GM18868 (cell line): ENCODE data around the gene ATG2A.
"Not testable (repeated sequence)": the region's sequence is repeated elsewhere in the genome, so short reads cannot be mapped to it uniquely, and the experiment has no call there.

Experiments used
- ATAC-seq: cut with Tn5 transposase; IDR thresholded peaks from one replicate; pipeline ENCODE4 v1.9.1; 2021; ENCODE audit warnings: mild to moderate bottlenecking, moderate library complexity; ENCODE audit not compliant: unreplicated experiment

ATG2A gene

GRCh38 chr11:64858467-64859263 lies 58.3 kb downstream of the ATG2A start:
- peak; percentile 22 for ATAC-seq

GRCh38 chr11:64857485-64857884 lies 59.5 kb downstream of the ATG2A start:
- no peak for ATAC-seq

DNA sequence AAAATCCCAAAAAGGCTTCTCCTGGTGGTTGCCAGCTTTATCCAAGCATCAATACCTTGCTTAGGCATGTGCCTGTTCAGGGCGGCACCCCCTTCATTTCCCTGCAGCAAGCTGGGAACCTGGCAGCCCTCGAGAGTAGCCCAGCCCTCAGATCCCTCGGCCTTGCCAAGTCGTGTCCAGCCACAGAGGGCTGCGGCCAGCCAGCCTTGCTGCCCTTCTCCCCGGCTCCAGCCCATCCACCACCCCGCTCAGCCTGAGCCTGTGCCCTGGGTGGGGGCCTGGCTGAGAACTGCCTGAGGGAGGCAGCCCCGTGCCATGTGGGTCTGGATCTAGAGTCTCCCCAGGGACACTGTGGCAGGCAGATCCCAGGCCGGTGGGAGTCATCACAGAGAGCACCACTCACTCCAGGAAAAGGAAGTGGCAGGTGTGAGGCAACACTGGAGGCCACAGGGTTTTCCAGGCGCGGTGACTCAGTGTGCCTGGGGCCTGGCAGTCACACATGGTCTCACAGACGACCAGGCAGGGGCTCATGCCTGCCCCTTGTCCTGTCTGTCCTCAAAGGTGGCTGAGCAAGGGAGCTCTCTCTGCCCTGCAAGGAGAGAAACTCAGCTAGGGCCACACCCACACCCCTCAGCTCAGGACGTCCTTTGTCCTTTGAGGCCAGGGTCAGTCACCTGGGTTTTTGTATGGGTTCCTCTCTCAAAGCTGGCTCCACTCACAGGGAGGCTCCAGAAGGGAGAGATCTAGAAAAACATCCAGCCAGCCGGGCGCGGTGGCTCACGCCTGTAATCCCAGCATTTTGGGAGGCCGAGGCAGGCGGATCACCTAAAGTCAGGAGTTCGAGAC lies 60.4 kb downstream of the ATG2A start:
- no peak for ATAC-seq

DNA sequence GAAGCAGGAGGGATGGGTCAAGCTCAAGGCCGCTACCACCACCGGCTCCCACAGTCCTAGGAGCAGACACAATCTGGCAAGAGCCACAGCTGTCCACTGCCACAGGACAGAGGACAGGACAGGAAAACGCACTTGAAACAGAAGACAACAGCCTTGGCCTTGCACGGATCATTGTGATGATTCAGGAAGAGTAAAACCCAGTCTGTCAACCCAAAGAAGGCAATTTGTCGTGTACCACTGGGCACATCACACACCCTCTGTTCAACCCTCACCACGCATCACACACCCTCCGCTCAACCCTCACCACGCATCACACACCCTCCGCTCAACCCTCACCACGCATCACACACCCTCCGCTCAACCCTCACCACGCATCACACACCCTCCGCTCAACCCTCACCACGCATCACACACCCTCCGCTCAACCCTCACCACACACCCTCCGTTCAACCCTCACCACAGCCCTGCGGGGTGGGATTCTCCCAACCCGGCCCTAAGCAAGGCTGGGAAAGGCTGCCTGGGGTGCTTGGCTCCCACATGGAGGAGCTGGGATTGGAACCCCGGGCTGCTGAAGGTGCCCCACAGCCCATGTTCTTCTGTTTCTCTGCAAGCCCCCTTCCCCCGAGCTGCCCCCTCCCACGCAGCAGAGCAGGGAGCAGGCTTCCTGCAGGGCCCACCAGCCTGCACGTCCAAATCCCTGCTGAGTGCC lies 61.3 kb downstream of the ATG2A start:
- no peak for ATAC-seq

- ATAC-seq = no peak
Observed at GRCh38 chr11:64854534-64855502, 62.2 kb downstream of the ATG2A start.

DNA sequence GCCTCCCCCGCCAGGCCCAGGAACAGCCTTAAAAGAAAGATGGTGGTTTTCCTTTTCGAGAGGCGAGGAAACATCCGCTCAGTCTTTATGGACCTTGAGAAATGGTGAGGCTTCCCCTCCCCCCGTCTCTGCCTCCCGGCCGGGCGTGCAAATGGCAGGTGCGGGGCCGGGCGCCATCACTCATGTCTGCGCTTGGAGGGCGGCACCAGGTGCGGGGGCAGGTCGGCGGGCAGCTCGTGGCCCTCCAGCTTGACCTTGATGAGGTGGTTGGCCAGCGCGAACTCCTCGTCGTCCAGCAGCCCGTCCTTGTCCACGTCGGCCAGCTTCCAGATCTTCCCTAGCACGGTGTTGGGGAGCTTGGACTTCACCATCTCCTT lies 62.9 kb downstream of the ATG2A start:
- ATAC-seq = no peak

- ATAC-seq = no peak
Observed at GRCh38 chr11:64853709-64854108, 63.3 kb downstream of the ATG2A start.

DNA sequence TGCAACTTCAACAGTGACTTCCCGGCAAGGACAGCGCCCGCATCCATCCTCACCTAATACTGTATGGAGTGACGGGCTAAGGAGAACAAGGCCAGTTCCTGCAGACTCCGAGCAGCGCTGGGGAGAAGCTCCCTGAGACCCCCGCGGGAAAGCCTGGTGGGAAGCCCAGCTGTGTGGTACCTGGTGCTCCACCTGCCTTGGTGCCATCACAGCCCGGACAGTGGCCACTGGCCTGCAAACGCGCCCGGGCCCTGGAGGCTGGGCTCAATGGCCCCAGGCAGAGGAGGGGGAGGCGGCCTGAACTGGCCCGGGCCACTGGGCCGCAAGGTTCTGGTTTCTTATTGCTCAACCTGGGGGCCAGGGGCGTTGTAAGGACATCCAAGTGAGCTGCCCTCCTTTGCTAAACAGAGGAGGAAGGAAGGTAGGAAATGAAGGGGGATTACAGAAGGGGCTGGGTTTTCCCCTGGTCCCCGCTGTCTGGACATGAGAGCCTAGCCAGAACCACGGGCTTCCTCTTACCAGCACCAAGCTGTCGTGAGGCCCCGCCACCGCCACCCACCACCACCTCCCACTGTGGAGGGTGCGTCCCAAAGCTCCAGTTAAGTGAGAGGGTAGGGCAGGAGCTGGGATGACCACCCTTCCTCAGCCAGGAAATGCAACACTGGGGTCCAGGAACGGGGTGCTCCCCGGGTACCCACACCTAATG lies 64.1 kb downstream of the ATG2A start:
- ATAC-seq = no peak

DNA sequence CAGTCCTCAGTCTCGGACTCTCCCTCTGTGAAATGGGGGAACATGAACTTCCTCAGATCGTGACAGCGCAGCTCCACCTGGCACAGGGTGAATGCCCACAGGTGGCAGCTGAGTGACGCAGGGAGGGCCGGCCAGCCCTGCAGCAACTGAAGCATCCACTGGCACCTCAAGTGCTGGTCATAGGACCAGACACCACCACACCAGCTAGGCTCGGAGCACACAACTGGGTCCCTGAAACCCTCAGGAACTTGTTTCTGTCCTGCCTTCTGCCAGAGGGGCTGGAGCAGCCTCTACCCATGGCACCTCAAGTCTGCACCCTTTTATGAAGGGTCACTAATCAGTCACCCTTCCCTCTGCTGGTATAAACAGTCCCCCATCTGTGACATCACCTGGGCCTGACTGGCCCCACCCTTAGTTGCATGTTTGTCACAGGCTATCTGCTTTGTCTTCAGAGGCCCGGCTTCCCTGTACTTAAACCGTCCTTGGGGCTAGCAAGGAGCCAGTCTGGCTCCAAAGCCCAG lies 65.1 kb downstream of the ATG2A start:
- peak; percentile 14 for ATAC-seq

- peak; percentile 55 for ATAC-seq
Observed at GRCh38 chr11:64850979-64851567, 65.9 kb downstream of the ATG2A start.

DNA sequence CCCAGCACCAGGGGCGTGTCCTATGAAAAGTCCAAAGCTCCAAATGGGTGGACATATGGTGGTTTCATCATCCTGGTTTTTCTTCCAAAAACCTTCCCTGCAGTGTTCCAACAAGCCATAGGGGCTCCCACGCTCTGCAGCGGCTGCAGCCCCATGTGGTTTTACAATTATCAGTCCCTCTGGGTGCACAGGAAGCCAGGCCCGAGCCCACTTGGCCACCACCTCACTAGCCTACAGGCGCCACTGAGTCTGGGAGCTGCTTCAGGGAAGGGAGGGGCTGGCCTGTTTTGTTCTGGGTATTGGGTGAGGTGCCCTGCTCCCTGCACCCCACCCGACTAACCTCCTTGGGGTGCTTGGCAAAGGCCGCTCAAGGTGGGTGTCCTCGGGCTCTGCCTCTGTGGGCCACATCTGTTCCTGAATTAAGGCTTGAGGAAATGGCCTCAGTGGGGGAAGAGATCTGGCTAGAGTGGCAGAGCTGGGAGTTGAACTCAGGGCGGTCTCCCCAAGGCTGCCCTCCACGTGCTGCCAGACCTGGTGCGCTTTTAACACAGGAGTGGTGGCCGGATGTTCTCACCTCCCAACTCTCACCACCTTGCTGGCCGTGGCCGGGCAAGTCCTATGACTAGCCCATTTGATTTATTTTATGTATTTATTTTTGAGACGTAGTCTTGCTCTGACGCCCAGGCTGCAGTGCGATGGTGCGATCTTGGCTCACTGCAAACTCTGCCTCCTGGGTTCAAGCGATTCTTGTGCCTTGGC lies 67.2 kb downstream of the ATG2A start:
- no peak for ATAC-seq

DNA sequence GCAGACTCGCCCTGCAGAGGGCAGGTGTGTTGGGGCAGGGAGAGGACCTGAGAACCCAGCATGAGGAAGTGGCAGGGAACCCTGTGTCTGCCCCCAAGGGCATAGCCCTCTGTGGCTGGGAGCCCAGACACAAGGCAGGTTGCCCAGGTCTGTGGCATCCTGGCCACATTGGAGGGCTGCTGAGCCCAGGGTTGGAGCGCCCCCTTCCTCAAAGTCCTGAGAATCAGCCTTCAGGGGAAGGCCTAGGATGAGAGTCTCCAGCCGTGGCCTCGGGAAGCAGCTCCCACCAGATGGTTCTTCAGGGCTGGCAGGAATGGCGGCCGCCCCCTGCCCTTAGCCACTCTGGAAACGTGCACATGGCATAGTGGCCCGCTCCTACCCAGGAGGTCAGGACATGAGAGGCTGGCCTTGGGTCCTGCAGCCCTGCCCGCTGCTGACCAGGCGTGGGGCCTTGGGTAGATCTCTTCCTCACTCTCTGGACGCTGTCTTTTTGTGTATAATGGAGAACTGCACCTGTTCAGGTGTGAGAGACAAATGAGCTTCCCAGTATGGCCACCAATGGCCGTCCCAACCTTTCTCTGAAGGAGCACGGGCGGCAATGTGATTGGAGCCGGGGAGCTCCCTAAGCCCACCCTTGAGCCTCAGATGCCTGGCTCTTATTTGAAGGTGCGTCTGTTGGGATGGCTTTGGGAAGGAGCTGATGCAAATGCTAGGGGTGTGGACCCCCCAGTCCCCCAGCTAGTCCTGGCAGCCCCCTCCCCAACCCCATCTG lies 68.0 kb downstream of the ATG2A start:
- no peak for ATAC-seq

- no peak for ATAC-seq
Observed at GRCh38 chr11:64848214-64848825, 68.7 kb downstream of the ATG2A start.

DNA sequence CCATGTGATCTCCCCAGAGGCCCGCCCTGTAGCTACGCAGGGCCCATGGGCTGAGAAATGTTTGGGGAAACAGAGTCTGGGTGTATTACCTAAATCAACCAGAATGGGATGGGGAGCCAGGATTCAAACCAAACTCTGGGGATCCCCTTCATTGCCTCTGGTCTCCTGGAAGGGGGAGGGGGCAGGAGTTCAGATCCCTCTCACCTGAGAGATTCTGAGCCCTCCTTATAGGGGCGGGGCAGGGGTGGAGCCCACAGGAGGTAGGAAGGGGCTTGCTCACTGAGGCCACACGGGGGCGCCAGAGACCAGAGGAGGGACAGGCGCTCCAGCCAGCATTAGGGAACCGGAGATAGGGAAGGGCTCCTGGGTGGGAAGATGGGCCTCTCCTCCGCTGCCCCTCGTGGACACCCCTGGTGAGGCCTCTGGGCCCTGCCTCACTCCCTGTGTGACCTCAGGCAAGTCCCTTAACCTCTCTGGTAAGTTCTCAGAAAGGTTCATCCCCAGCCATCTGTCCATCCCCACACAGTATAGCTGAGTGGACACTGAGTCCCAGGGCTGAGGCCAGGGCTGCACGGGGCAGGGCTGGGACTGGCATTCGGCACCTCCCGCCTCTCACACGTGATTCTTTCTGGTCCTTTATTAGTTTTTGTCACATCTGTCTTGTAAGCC lies 69.9 kb downstream of the ATG2A start:
- no peak for ATAC-seq

DNA sequence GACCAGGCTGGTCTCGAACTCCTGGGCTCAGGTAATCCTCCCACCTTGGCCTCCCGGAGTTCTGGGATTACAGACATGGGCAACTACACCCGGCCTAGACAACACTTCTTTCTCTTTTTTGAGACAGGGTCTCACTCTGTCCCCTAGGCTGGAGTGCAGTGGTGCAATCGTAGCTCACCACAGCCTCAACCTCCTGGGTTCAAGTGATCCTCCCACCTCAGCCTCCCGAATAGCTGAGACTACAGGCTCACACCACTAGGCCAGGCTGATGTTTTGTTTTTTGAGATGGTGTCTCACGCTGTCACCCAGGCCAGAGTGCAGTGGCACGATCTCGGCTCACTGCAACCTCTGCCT lies 71.3 kb downstream of the ATG2A start:
- not testable (repeated sequence) for ATAC-seq

GRCh38 chr11:64845129-64845775 lies 71.8 kb downstream of the ATG2A start:
- ATAC-seq = no peak
